Caco-2 (cell line): ENCODE data around the gene PTPRO. TPM values are rescaled to one million over a fixed set of nuclear protein-coding genes. Genes with fewer than 3 reads are reported as not detected.

Experiments
- BruUV-seq: library from RNA; stranded (reverse); fragments of 400-500 nt; replicated peaks from 2 replicates; lab custom pipeline; 2021; lab: Mats Ljungman, UMichigan
- CTCF ChIA-PET: fragments of 300-600 bp; sonication (Branson Sonifier 250); formaldehyde crosslinking; loops from one replicate; lab custom pipeline; 2022; ENCODE audit warnings: antibody characterized with exemption; lab: Charles Lee
- POLR2A ChIA-PET: fragments of 300-600 bp; sonication (Branson Sonifier 250); formaldehyde crosslinking; loops from one replicate; lab custom pipeline; 2022; ENCODE audit warnings: antibody characterized with exemption; lab: Charles Lee
- DNase-seq, 2 experiments: peaks; one replicate each; pipeline versions ENCODE4 v3.0.0 to v3.0.0-alpha.2; 2020 to 2022
- H3K27me3 ChIP-seq: replicated peaks from 2 replicates; pipeline ENCODE4 v1.6.0; 2011; ENCODE audit warnings: low read length; ENCODE audit not compliant: control insufficient read depth, insufficient read depth
- H3K36me3 ChIP-seq: 2 replicates; pipeline ENCODE4 v1.5.1; 2011; ENCODE audit warnings: low read length; ENCODE audit not compliant: control insufficient read depth, insufficient read depth
- H3K4me1 ChIP-seq: fragments of 250-450 bp; sonication (Bioruptor Pico); 2 replicates; pipeline ENCODE4 v1.5.1; 2020; ENCODE audit warnings: mild to moderate bottlenecking
- H3K4me3 ChIP-seq: 2 replicates; pipeline ENCODE4 v1.5.1; 2011; ENCODE audit warnings: low read depth, mild to moderate bottlenecking, control low read depth, low read length
- H3K9me3 ChIP-seq: fragments of 250-450 bp; sonication (Bioruptor Pico); 2 replicates; pipeline ENCODE4 v1.5.1; 2020; ENCODE audit warnings: mild to moderate bottlenecking, moderate library complexity
- H3K27ac Mint-ChIP-seq: one replicate; pipeline ENCODE4 v1.8.0; 2022; ENCODE audit warnings: mixed read lengths; ENCODE audit not compliant: unreplicated experiment
- H3K27me3 Mint-ChIP-seq: one replicate; pipeline ENCODE4 v1.8.0; 2022; ENCODE audit warnings: mixed read lengths; ENCODE audit not compliant: insufficient read depth, unreplicated experiment
- H3K36me3 Mint-ChIP-seq: one replicate; pipeline ENCODE4 v1.8.0; 2022; ENCODE audit warnings: mild to moderate bottlenecking, mixed read lengths; ENCODE audit not compliant: insufficient read depth, unreplicated experiment
- H3K4me1 Mint-ChIP-seq: one replicate; pipeline ENCODE4 v1.8.0; 2022; ENCODE audit warnings: low read depth, mixed read lengths; ENCODE audit not compliant: unreplicated experiment
- H3K4me3 Mint-ChIP-seq: one replicate; pipeline ENCODE4 v1.8.0; 2022; ENCODE audit warnings: mild to moderate bottlenecking, moderate library complexity, mixed read lengths; ENCODE audit not compliant: unreplicated experiment
- H3K9me3 Mint-ChIP-seq: one replicate; pipeline ENCODE4 v1.8.0; 2022; ENCODE audit warnings: mixed read lengths; ENCODE audit not compliant: unreplicated experiment
- intact Hi-C: fragments of 100-400 bp; cut with micrococcal nuclease; formaldehyde crosslinking; loops from one replicate; pipeline ENCODE4 v1.10.0; 2022; ENCODE audit not compliant: unreplicated experiment
- total RNA-seq: library from RNA; stranded (reverse); gene quantifications from 2 replicates; pipeline ENCODE4 v1.2.3, GENCODE V29; 2022
- TF ChIP-seq, protein P1 (sequence below), 2 experiments: fragments of 200-600 bp in 1 of 2; IDR thresholded peaks; 1 replicate in 1 of 2; 2 replicates in 1 of 2; pipeline versions ENCODE4 v1.5.1 to v1.8.0; 2011 to 2022; ENCODE audit warnings: antibody characterized with exemption in 1 of 2, control low read depth in 1 of 2, inconsistent platforms in 1 of 2, low read depth in 1 of 2, low read length in 1 of 2, mild to moderate bottlenecking in 1 of 2, moderate library complexity in 1 of 2; ENCODE audit not compliant: insufficient read depth in 1 of 2, severe bottlenecking in 1 of 2, unreplicated experiment in 1 of 2

PTPRO gene
- total RNA-seq, 1 experiment from 2014 or later = not detected

DNA sequence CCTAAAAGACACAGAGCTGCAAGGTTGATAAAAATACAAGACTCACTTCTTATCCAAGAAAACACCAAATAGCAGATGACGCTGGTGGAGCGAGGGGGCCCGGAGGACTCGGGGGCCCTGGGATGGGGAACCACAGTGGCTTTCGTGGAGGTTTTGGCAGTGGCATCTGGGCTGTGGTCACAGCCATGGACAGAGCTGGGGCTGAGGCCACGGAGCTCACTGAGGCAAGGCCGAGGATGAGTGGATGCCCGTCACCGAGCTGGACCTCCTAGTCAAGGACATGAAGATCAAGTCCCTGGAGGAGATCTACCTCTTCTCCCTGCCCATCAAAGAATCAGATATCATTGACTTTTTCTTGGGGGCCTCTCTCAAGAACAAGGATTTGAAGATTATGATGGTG lies 117.2 kb downstream of the PTPRO start:
- POLR2A ChIA-PET = no interaction called here
- Histone ChIP-seq H3K4me1 (no peaks in the 10 kb centered on the region), H3K27me3 (no peaks in the 10 kb centered on the region), H3K36me3 (no peaks in the 10 kb centered on the region), H3K9me3 (no peaks in the 10 kb centered on the region), H3K4me3 (no peak overlapping the region)
- Mint-ChIP-seq H3K4me1 (no peaks in the 10 kb centered on the region), H3K27ac (no peak overlapping the region), H3K9me3 (peaks cover 13% of the 10 kb centered on the region), H3K4me3 (no peak overlapping the region), H3K36me3 (no peaks in the 10 kb centered on the region), H3K27me3 (peaks cover 3% of the 10 kb centered on the region)
- no TSS peak for BruUV-seq
- DNase-seq = no peak
- TF ChIP-seq, protein P1, sequence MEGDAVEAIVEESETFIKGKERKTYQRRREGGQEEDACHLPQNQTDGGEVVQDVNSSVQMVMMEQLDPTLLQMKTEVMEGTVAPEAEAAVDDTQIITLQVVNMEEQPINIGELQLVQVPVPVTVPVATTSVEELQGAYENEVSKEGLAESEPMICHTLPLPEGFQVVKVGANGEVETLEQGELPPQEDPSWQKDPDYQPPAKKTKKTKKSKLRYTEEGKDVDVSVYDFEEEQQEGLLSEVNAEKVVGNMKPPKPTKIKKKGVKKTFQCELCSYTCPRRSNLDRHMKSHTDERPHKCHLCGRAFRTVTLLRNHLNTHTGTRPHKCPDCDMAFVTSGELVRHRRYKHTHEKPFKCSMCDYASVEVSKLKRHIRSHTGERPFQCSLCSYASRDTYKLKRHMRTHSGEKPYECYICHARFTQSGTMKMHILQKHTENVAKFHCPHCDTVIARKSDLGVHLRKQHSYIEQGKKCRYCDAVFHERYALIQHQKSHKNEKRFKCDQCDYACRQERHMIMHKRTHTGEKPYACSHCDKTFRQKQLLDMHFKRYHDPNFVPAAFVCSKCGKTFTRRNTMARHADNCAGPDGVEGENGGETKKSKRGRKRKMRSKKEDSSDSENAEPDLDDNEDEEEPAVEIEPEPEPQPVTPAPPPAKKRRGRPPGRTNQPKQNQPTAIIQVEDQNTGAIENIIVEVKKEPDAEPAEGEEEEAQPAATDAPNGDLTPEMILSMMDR (IDR thresholded peaks at IDR 0.05; ENCODE audit: insufficient read depth in 1 of 2, low read depth in 1 of 2, low read length in 1 of 2, severe bottlenecking in 1 of 2, unreplicated experiment in 1 of 2) = no peak
- intact Hi-C loops = no loop called here
- CTCF ChIA-PET = no interaction called here

DNA sequence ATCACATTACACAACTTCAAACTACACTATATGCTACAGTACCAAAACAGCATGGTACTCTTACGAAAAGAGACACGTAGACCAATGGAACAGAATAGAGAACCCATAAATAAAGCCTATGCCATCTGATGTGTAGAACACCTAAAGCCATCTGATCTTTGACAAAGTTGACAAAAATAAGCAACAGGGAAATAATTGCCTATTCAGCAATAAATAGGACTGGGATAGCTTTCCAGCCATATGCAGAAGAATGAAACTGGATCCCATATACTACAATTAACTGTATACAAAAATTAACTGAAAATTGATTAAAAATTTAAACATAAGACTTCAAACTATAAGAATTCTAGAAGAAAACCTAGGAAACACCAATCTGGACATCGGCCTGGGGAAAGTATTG lies 120.7 kb downstream of the PTPRO start:
- Histone ChIP-seq H3K36me3 (no peaks in the 10 kb centered on the region), H3K9me3 (no peaks in the 10 kb centered on the region), H3K4me1 (no peaks in the 10 kb centered on the region), H3K27me3 (no peaks in the 10 kb centered on the region), H3K4me3 (no peak overlapping the region)
- Mint-ChIP-seq H3K4me1 (no peaks in the 10 kb centered on the region), H3K4me3 (no peak overlapping the region), H3K27ac (no peak overlapping the region), H3K36me3 (no peaks in the 10 kb centered on the region), H3K27me3 (peaks cover 3% of the 10 kb centered on the region), H3K9me3 (peaks cover 5% of the 10 kb centered on the region)
- TF ChIP-seq, protein P1 (IDR thresholded peaks at IDR 0.05; ENCODE audit: insufficient read depth in 1 of 2, low read depth in 1 of 2, low read length in 1 of 2, severe bottlenecking in 1 of 2, unreplicated experiment in 1 of 2) = no peak
- BruUV-seq = no TSS peak
- ChIA-PET POLR2A (no interaction called here), CTCF (no interaction called here)
- no peak for DNase-seq
- intact Hi-C loops = no loop called here

DNA sequence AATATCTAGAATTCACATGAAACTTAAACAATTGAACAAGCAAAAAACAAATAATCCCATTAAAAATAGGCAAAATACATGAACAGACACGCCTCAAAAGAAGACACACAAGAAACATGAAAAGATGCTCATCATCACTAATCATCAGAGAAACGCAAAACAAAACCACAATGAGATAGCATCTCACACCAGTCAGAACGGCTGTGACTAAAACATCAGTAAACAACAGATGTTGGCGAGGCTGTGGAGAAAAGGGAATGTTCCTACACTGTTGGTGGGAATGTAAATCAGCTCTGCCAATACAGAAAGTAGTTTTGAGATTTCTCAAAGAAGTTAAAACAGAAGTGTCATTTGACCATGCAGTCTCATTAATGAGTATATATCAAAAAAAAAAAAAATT lies 121.3 kb downstream of the PTPRO start:
- no peak overlapping the region for H3K4me3 ChIP-seq
- no peak overlapping the region for H3K27ac Mint-ChIP-seq
- no peaks in the 10 kb centered on the region for H3K36me3 ChIP-seq

More for the DNA sequence above, 121.3 kb downstream of the PTPRO start:
- ChIA-PET CTCF (no interaction called here), POLR2A (no interaction called here)
- Mint-ChIP-seq H3K4me1 (no peaks in the 10 kb centered on the region), H3K4me3 (no peak overlapping the region), H3K36me3 (no peaks in the 10 kb centered on the region), H3K9me3 (no peaks in the 10 kb centered on the region), H3K27me3 (peaks cover 3% of the 10 kb centered on the region)
- TF ChIP-seq, protein P1 (IDR thresholded peaks at IDR 0.05; ENCODE audit: insufficient read depth in 1 of 2, low read depth in 1 of 2, low read length in 1 of 2, severe bottlenecking in 1 of 2, unreplicated experiment in 1 of 2) = no peak
- H3K4me1 ChIP-seq = no peaks in the 10 kb centered on the region
- no peaks in the 10 kb centered on the region for H3K9me3 ChIP-seq
- DNase-seq = no peak
- intact Hi-C loops = no loop called here
- no peaks in the 10 kb centered on the region for H3K27me3 ChIP-seq
- BruUV-seq = no TSS peak
